ENCODE results near the gene C20orf144. TPM values are rescaled to one million over a fixed set of nuclear protein-coding genes. Genes with fewer than 3 reads are reported as not detected.

Gene C20orf144
- total RNA-seq, 1 donor from 2014 or later: 0.82 TPM

DNA sequence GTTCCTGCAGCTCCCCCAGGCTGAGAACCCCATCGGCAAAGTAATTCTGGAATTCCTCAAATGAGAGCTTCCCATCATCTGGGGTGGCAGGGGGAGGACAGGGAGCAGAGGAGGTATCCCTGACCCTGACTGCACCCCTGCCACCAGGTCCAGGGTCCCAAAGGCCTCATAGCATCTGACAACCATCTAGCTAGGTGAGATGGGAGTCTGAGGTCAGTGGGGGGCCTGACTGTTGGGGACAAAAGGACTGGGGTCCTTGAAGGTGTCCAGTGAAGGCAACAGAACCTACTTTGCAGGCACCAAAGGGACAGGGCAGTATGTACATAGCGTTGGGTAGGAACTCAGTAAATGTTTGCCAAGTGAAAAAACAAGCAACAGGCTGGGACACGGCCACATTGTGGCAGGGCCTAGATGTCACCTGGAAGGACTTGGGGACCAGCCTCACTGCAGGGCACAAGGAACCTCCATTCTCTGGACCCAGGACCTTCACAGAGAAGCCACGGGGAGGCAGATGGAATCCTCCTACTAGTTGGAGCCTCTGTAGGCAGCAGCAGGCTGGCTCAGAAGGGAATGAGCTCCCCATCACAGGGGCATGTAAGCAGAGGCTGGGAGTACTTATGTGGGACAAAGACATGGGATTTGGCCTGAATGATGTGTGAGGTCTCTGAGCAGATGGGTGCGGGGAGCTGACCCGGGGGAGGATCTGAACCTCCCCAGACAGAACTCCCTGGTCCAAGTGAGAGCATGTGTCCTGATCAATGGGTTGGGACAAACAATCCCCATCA, 8.8 kb downstream of the C20orf144 start:
- DNase-seq (ENCODE audit: extremely low spot score, unreplicated experiment): no peak
- Mint-ChIP-seq H3K27ac (peak overlapping the region; percentile 18), H3K36me3 (peaks cover 16% of the 10 kb centered on the region), H3K9me3 (no peaks in the 10 kb centered on the region), H3K27me3 (no peaks in the 10 kb centered on the region), H3K4me3 (peak overlapping the region; percentile 78), H3K4me1 (ENCODE audit: unreplicated experiment) (peaks cover 43% of the 10 kb centered on the region)
- TF ChIP-seq, protein P1, sequence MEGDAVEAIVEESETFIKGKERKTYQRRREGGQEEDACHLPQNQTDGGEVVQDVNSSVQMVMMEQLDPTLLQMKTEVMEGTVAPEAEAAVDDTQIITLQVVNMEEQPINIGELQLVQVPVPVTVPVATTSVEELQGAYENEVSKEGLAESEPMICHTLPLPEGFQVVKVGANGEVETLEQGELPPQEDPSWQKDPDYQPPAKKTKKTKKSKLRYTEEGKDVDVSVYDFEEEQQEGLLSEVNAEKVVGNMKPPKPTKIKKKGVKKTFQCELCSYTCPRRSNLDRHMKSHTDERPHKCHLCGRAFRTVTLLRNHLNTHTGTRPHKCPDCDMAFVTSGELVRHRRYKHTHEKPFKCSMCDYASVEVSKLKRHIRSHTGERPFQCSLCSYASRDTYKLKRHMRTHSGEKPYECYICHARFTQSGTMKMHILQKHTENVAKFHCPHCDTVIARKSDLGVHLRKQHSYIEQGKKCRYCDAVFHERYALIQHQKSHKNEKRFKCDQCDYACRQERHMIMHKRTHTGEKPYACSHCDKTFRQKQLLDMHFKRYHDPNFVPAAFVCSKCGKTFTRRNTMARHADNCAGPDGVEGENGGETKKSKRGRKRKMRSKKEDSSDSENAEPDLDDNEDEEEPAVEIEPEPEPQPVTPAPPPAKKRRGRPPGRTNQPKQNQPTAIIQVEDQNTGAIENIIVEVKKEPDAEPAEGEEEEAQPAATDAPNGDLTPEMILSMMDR (conservative IDR thresholded peaks at IDR 0.05): no peak

DNA sequence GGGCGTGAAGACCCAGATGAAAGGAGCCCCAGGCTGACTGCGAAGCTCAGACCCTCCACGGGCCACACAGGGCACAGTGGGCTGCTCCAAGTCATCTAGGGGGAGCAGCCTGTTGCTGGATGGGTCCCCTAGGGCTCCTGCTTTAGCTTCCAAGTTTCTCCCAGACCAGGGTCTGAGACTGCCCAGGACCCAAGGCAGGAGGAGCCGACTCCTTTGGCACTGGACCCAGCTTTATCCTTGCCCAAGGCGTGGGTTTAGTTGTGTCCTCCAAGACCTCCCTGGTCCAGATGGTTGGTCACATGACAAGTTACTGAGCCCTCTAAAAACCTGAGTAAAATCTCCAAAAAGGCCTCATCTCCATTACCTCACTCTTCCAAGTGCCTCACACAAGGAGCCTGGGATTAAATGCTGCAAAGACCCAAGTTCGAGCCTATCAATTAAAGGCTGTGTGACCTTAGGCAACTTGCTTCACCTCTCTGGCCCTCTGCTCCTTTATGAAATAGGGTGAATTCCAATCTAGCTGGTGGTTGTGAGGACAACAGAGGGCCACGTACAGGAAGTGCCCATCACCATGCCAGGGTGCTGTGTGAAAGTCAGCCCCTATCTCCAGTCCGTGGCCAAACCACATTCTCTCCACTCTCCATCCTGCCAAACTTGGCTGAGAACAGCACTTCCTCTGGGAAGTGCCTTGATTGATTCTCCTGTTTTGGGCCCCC, 9.6 kb downstream of the C20orf144 start:
- TF ChIP-seq, protein P1 (conservative IDR thresholded peaks at IDR 0.05): no peak
- peak overlapping the region; percentile 15 for H3K27ac Mint-ChIP-seq
- H3K27me3 Mint-ChIP-seq: no peaks in the 10 kb centered on the region
- H3K9me3 Mint-ChIP-seq: no peaks in the 10 kb centered on the region
- H3K4me1 Mint-ChIP-seq (ENCODE audit: unreplicated experiment): peaks cover 40% of the 10 kb centered on the region
- peak overlapping the region; percentile 86 for H3K4me3 Mint-ChIP-seq
- no peak for DNase-seq (ENCODE audit: extremely low spot score, unreplicated experiment)
- H3K36me3 Mint-ChIP-seq: peaks cover 14% of the 10 kb centered on the region

DNA sequence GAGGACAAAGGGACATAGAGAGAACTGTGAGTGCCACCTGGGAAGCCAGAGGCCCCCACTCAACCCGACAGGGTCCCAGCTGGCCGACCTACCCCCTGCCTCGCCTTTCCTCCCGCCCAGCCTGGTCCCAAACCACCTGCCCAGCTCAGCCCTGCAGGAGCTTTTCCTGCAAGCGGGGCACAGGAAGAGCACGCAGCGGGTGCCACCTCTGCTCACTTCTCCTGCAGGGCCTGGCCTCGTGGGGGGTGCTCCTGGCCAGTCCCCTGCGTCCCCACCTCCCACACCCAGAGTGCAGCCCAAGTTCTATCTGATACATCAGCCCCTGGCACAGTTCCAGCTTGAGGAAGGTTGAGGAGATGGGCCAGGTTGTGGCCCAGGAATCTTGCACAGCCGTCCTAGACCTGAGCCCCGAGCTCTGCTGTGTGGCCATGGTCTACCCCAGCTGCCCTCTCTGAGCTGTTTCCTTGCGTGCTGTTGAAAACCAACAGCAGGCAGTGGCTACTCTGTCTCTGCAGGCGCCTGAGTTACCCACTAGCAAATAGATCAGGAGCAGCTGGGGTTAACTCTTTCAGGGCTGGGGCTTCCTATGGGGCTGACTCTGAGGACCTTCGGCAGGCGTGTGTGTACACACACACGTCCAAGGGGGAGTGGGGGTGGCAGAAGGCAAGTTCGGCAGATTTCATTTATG, 10.4 kb downstream of the C20orf144 start:
- peaks cover 39% of the 10 kb centered on the region for H3K4me1 Mint-ChIP-seq (ENCODE audit: unreplicated experiment)
- peak overlapping the region; percentile 43 for H3K27ac Mint-ChIP-seq
- TF ChIP-seq, protein P1 (conservative IDR thresholded peaks at IDR 0.05): no peak
- H3K4me3 Mint-ChIP-seq: peak overlapping the region; percentile 86
- DNase-seq (ENCODE audit: extremely low spot score, unreplicated experiment): no peak
- no peaks in the 10 kb centered on the region for H3K9me3 Mint-ChIP-seq
- peaks cover 13% of the 10 kb centered on the region for H3K36me3 Mint-ChIP-seq
- no peaks in the 10 kb centered on the region for H3K27me3 Mint-ChIP-seq

DNA sequence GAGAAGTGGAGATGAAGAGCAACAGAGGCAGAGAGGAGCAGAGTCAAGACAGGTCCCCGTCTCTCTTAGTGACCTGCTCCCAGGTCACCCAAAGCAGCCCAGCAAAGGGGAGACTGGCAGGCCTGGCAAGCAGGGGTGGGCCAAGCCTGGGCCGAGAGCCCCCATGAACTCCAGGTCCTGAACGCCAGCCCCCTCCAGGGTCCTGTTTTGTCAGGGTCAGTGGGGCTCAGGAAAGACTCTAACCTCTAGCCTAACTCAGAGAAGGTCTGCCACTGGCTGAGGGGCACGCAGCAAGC, 10.9 kb downstream of the C20orf144 start:
- Mint-ChIP-seq H3K4me1 (ENCODE audit: unreplicated experiment) (peaks cover 39% of the 10 kb centered on the region), H3K36me3 (peaks cover 13% of the 10 kb centered on the region), H3K27me3 (no peaks in the 10 kb centered on the region), H3K9me3 (no peaks in the 10 kb centered on the region), H3K27ac (peak overlapping the region; percentile 43), H3K4me3 (peak overlapping the region; percentile 86)
- DNase-seq (ENCODE audit: extremely low spot score, unreplicated experiment): no peak
- TF ChIP-seq, protein P1 (conservative IDR thresholded peaks at IDR 0.05): no peak

DNA sequence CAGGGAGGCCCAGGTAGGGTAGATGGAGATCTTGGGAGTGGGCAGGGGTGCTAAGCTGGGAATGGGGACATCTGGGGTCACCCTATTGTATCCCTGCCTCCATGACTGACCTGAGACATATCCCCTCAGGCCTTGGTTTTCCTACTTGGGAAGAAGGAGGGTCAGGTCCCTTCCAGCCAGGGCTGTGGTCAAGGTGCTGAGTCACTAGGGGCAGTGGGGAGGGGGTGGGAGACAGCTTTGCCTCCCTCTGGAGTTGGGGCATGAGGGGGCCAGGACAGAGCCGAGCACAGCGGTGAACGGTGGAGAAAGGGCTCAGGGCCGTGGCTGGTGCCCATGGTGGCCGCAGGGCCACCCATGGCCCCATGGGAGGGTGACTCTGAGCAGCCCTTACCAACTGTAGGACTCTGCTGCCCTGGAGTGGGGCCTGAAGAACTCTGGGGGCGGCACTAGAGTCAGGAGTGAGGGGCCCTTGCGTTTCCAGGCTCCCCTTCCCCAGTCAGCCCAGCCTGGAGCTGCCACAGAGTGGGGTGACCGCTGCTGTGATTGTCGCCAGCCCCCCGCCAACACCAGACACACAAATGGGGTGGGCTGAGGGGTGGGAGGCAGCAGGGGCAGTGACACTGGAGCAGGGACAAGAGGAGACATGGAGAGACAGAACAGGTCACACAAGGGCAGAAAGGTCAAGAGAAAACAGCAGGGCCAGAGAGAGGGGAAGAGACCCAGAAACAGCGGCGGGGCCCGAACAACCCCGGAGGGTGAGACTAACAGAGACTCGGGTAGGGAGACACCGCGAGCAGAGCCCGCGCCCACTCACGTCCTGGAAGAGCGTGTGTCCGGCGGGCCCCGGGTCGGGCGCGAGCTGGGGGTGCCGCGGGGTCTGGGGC, 11.5 kb downstream of the C20orf144 start:
- H3K4me3 Mint-ChIP-seq: peak overlapping the region; percentile 86

More for the DNA sequence above, 11.5 kb downstream of the C20orf144 start:
- Mint-ChIP-seq H3K9me3 (no peaks in the 10 kb centered on the region), H3K27me3 (no peaks in the 10 kb centered on the region), H3K4me1 (ENCODE audit: unreplicated experiment) (peaks cover 39% of the 10 kb centered on the region), H3K27ac (peak overlapping the region; percentile 43), H3K36me3 (peaks cover 12% of the 10 kb centered on the region)
- TF ChIP-seq, protein P1 (conservative IDR thresholded peaks at IDR 0.05): no peak
- DNase-seq (ENCODE audit: extremely low spot score, unreplicated experiment): no peak

Measured in type B pancreatic cell (in vitro differentiated cells).